ENCODE results near the gene LDB2.

DNA sequence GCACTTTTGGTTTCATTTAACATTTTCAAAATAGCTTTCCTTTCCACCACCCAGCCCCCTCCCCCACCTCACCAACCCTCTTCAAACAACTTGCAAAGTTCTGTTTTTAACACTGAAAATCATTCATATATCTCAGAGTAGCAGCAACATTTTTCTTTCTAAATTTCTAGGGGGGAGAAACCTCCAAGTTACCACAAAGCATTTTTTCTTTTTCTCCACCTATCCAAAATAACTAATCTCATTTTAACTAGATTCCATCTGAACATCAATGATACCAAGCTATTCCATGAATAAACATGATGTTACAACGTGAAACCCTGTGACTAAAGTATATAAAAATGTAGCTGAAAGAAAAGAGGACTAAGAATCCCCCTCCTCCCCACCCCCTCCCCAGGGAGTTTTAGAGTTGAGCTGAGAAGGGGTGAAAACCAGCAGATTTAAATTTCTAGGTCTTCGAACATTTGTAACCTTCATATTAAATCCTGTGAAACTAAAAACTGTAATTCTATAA lies 5.2 kb downstream of the LDB2 start:
- TF ChIP-seq, protein P1, sequence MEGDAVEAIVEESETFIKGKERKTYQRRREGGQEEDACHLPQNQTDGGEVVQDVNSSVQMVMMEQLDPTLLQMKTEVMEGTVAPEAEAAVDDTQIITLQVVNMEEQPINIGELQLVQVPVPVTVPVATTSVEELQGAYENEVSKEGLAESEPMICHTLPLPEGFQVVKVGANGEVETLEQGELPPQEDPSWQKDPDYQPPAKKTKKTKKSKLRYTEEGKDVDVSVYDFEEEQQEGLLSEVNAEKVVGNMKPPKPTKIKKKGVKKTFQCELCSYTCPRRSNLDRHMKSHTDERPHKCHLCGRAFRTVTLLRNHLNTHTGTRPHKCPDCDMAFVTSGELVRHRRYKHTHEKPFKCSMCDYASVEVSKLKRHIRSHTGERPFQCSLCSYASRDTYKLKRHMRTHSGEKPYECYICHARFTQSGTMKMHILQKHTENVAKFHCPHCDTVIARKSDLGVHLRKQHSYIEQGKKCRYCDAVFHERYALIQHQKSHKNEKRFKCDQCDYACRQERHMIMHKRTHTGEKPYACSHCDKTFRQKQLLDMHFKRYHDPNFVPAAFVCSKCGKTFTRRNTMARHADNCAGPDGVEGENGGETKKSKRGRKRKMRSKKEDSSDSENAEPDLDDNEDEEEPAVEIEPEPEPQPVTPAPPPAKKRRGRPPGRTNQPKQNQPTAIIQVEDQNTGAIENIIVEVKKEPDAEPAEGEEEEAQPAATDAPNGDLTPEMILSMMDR (IDR thresholded peaks at IDR 0.05; ENCODE audit: low read depth, low read length, poor library complexity, severe bottlenecking): no peak
- TF ChIP-seq EZH2phosphoT487 (IDR thresholded peaks at IDR 0.05; ENCODE audit: borderline replicate concordance, low read length): no peak
